GM19240 (cell line): Measurements from ENCODE around the gene PDCD2.
A peak's percentile ranks its signal among the peaks of the same experiment; 100 is the strongest.
"Not testable (repeated sequence)": the region's sequence is repeated elsewhere in the genome, so short reads cannot be mapped to it uniquely, and the experiment has no call there.

Experiments used
- DNase-seq: peaks from one replicate; pipeline ENCODE4 v3.0.0; 2011; ENCODE audit warnings: low spot score; ENCODE audit not compliant: insufficient read length

Gene PDCD2

GRCh38 chr6:170584181-170584953 is at the start of gene PDCD2:
PDCD2 (minus strand) TSS chr6:170584637; CDS start chr6:170584581, 56 bp downstream.
- peak; percentile 80 for DNase-seq

DNA sequence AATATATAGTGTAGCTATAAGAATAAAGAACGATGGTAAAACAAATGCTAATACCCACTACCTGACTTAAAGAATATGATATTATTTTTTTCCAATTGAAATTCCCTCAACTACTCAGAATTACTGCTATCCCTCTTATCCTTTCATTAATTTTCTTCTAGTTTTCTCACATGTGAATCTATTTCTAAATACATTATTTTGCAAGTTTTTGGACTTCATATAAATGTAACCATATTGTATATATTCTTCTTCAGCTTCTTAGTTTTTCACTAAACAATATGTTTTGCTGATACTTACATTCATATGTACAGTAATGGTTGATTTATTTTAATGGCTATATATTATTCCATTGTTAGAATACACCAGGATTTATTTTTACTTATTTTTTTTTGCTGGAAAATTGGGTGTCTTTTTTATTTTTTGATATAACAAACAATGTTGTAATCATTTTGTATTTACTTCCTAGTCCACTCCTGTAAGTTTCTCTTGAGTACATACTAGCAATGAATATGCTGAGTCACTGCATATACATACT is 31.6 kb upstream of the PDCD2 start:
- DNase-seq = not testable (repeated sequence)

GRCh38 chr6:170612256-170612804 is 27.9 kb upstream of the PDCD2 start:
- not testable (repeated sequence) for DNase-seq

- DNase-seq = not testable (repeated sequence)
These were observed 24.8 kb upstream of the PDCD2 start for GRCh38 chr6:170609225-170609624.

GRCh38 chr6:170605574-170606259 is 21.3 kb upstream of the PDCD2 start:
- DNase-seq = no peak

GRCh38 chr6:170597278-170597677 is 12.8 kb upstream of the PDCD2 start:
- DNase-seq = no peak

DNA sequence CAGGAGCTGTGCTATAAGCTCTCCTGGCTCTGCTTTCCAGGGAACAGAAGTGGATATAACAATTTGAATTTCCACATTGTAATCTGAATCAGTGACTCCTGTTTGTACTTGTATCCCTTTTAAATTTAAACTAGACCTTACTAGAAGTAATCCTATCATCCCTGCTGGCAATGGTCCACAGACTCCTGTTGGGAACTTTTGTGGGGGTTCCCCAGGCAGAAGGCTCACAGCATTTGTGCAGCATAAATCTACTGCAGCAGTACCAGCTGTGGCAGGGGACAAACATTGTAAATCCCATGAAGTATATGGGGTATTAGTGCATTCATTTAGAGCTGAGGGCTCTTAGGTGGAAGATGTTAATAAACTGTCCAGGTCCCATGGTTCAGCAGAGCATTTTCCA is 12.0 kb upstream of the PDCD2 start:
- no peak for DNase-seq

DNA sequence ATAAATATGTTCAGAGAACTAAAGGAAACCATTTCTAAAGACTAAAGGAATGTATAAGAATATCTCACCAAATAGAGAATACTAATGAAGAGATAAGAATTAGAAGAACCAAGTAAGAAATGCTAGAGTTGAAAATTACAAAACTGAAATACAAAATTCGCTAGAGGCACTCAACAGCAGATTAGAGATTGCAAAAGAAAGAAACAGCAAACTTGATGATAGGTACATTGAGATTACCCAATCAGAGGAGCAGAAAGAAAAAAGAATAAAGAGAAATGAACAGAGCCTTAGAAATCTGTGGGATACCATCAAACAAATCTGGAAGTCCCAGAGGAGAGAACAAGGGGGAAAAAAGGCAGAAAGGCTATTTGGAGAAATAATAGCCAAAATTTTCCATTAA is 6.3 kb upstream of the PDCD2 start:
- DNase-seq = no peak

- no peak for DNase-seq
These were observed 589 bp upstream of the PDCD2 start for GRCh38 chr6:170584954-170585498.

DNA sequence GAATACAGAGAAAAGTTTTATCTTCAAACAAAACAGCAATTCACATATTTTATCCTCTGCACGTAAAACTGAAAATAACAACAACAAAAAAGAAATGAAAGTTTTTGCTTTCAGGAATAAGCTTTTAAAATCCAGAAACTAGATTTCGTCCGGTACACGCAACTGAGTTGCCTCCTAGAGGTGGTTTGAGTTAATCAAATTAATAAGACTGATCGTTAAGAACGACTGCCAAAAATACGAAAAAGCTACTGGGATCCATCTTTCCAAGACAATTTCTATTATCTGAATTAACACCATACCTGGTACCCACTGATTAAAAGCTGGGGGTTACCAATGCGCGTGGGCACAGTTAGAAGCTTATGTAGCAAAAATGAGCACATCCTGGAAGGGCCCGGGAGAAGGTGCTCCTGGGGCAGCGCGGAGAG is 669 bp downstream of the PDCD2 start:
- no peak for DNase-seq

- DNase-seq = no peak
These were observed 5.5 kb downstream of the PDCD2 start for GRCh38 chr6:170578909-170579308.

DNA sequence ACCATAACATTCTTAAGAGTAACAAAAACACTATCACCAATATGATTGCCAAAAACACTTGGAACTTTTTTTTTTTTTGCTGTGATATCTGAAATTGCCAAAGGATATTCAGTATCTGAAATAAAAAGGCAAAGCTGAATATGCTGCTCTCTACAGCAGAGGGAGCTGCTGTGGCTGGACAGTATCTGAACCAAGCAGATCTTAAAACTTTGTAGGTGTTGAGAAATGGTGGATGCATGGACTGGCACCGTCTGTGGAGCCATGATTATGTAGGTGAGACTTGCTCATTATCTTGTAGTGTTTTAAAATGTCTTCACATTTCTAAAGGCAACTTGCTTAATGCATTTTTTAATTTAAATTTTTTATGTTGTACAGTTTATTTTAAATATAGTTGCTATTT is 9.2 kb downstream of the PDCD2 start:
- no peak for DNase-seq

GRCh38 chr6:170572704-170573466 is 11.6 kb downstream of the PDCD2 start:
- no peak for DNase-seq

DNA sequence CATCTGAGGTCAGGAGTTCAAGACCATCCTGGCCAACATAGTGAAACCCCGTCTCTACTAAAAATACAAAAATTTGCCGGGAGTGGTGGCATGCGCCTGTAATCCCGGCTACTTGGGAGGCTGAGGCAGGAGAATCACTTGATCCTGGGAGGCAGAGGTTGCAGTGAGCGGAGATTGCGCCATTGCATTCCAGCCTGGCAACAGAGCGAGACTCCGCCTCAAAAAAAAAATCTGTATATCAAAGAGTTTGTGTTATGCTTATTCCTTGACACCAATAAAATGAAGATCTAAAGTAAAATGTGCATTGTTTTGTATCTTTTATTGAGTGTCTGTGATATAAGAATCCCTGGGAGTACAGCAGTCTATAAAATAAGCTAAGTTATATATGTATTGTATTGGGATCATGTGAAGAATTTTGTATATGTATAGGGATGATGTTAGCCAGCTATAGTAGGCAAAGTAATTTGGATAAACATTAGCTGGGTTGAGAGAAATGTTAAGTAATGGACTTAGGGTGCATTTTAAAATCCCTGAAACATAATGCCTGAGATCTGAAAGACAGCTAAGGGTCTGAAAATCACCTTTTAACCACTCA is 19.4 kb downstream of the PDCD2 start:
- no peak for DNase-seq

DNA sequence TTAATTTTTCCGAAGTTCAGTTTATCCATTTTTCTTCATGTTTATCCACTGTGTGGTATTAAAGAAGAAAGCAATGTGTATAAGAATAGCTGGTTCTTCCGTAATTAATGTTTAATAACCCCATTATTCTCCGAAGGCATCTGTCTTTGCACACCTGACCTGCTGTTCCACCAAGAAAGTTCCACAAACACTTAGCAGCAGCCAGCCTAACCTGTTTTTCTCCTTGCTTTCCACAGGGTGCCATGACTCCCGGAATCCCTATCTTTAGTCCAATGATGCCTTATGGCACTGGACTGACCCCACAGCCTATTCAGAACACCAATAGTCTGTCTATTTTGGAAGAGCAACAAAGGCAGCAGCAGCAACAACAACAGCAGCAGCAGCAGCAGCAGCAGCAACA is 22.9 kb downstream of the PDCD2 start:
- no peak for DNase-seq

DNA sequence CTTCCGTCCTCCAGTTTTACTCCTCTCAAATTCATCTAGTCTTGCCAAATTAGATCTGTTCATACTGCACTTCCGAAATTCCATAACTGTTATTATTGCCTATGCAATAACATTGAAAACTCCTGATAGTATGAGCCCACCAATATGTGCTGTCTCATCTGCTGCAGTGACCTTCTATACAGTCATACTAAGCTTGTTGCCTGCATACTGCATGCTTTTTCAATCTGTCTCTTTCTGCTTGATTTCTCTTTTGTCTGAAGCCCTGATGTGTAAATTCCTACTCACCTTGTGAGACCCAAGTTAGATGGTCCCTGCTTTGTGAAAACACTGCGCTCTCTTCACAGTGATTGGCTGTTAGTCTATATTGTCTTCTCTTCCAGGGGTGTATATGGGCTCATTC is 29.1 kb downstream of the PDCD2 start:
- no peak for DNase-seq

GRCh38 chr6:170554796-170555137 is 29.7 kb downstream of the PDCD2 start:
- no peak for DNase-seq

DNA sequence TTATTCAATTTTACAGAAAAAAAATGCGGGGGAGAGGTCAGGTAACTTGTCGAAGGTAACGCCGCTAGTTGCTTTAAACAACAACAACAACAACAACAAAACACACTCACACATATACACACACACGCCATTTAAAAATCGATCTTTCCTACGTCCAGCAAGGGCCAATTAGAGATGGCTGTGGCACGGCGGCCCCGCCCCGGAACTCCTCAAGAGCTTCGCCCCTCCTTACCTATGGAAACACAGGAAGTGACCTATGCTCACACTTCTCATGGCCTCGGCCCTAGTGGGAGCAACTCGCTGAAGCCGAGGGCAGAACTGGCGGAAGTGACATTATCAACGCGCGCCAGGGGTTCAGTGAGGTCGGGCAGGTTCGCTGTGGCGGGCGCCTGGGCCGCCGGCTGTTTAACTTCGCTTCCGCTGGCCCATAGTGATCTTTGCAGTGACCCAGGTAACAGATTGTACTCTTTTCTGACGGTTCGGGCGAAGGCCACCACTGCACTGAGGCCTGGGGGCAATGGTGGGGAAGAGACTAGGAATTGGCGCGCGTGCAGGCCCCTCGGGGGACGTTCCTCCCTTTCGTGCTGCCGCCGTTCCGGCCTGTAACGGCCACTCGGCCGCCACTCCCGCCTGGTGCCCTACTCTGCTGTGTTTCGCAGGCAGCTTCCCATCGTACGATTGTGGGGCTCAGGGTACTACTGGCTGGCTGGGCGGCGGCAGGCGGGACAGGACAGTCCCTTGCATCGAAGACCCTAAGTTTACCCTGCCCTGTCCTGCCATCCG is 30.2 kb downstream of the PDCD2 start, which contains the start of gene TBP:
TBP (plus strand) TSS at position 357 of the 783 bp plus-strand sequence. CDS start 2,661 bp downstream, outside the sequence.
- peak; percentile 52 for DNase-seq

- no peak for DNase-seq
These were observed 30.9 kb downstream of the PDCD2 start for GRCh38 chr6:170553534-170554012.
